Measurements from ENCODE around the gene CPXM1.

- TF ChIP-seq POLR2A (IDR thresholded peaks at IDR 0.05), result no peak
- TF ChIP-seq CTCF (IDR thresholded peaks at IDR 0.05), result no peak
These were observed 26.2 kb upstream of the CPXM1 start for GRCh38 chr20:2826655-2827054.
